Thyroid gland (tissue), 4 donors: ENCODE results near the gene ITIH2. TPM values are rescaled to one million over a fixed set of nuclear protein-coding genes. Genes with fewer than 3 reads are reported as not detected.

Source experiments
- DNase-seq, 2 donors: peaks; one replicate each; pipeline ENCODE4 v3.0.0-alpha.2; 2019
- H3K27ac ChIP-seq, 3 donors: fragments of 200-600 bp; sonication (generic); 1 replicate in 2 of 3; 2 replicates in 1 of 3; pipeline ENCODE4 v1.5.1; 2016 to 2019; ENCODE audit warnings: mild to moderate bottlenecking in 1 of 3, moderate library complexity in 1 of 3
- H3K27me3 ChIP-seq: fragments of 200-600 bp; sonication (generic); one replicate; pipeline ENCODE4 v1.5.1; 2019
- H3K36me3 ChIP-seq, 2 donors: fragments of 200-600 bp; sonication (generic); one replicate each; pipeline ENCODE4 v1.5.1; 2016 to 2019
- H3K4me1 ChIP-seq, 2 donors: fragments of 200-600 bp; sonication (generic); one replicate each; pipeline ENCODE4 v1.5.1; 2017 to 2019
- H3K4me3 ChIP-seq, 3 donors: fragments of 200-600 bp; sonication (generic); replicated peaks in 1 of 3; 1 replicate in 2 of 3; 2 replicates in 1 of 3; pipeline ENCODE4 v1.5.1; 2016; ENCODE audit warnings: mild to moderate bottlenecking in 1 of 3
- H3K9me3 ChIP-seq: fragments of 200-600 bp; sonication (generic); one replicate; pipeline ENCODE4 v1.5.1; 2017
- CTCF ChIP-seq, 6 experiments: fragments of 200-600 bp in 3 of 6; fragments of 450-650 bp in 3 of 6; sonication (generic) in 3 of 6; IDR thresholded peaks; one replicate each; pipeline ENCODE4 v1.5.1; 2016 to 2019; ENCODE audit warnings: antibody characterized with exemption in 6 of 6, mild to moderate bottlenecking in 2 of 6, inconsistent platforms in 1 of 6, moderate library complexity in 1 of 6
- POLR2A ChIP-seq, 2 donors: fragments of 450-650 bp; IDR thresholded peaks; one replicate each; pipeline ENCODE4 v1.6.1; 2017; ENCODE audit warnings: antibody characterized with exemption in 2 of 2, mild to moderate bottlenecking in 2 of 2, moderate library complexity in 1 of 2
- WGBS, 2 donors: methylation state at CpG; one replicate each; pipeline ENCODE4 v1.1.5; 2017; 5-methylcytosine and 5-hydroxymethylcytosine counted together
- intact Hi-C: fragments of 100-400 bp; cut with DNase I; formaldehyde crosslinking; loops from one replicate; pipeline ENCODE4 v1.15.1; 2023
- total RNA-seq, 4 donors: library from RNA; depleted of rRNA; stranded (reverse); fragments of >200 nt; gene quantifications; one replicate each; pipeline ENCODE4 v1.2.3, GENCODE V29; 2016

Gene ITIH2
- total RNA-seq, 4 donors from 2014 or later, result not detected

- H3K27me3 ChIP-seq, result no peaks in the 10 kb centered on the region
- peak overlapping the region in 1 of 3 donors; percentile 24 for H3K27ac ChIP-seq
- DNase-seq, result no peak
- H3K4me1 ChIP-seq, result peaks cover 0 to 8% of the 10 kb centered on the region in 2 donors
- no peaks in the 10 kb centered on the region for H3K9me3 ChIP-seq
- no peak for TF ChIP-seq CTCF (IDR thresholded peaks at IDR 0.05)
- TF ChIP-seq POLR2A (IDR thresholded peaks at IDR 0.05), result no peak
- no peaks in the 10 kb centered on the region for H3K36me3 ChIP-seq
- intact Hi-C loops, result no loop called here
- WGBS, 2 donors, result 15% methylated on average over 6 of the region's 6 CpGs
- H3K4me3 ChIP-seq, result peak overlapping the region; percentile 43 to 71 (median 66)
Observed at GRCh38 chr10:7665767-7666166, 37.3 kb upstream of the ITIH2 start.

- H3K36me3 ChIP-seq, result no peaks in the 10 kb centered on the region
- peak within 1 kb of the TSS; percentile 43 to 71 (median 66) for H3K4me3 ChIP-seq
- no peak for TF ChIP-seq CTCF (IDR thresholded peaks at IDR 0.05)
- peak in 1 of 2 donors; percentile 39 for TF ChIP-seq POLR2A (IDR thresholded peaks at IDR 0.05)
- peaks cover 0 to 8% of the 10 kb centered on the region in 2 donors for H3K4me1 ChIP-seq
- H3K27me3 ChIP-seq, result no peaks in the 10 kb centered on the region
- intact Hi-C loops, result no loop called here
- H3K9me3 ChIP-seq, result no peaks in the 10 kb centered on the region
- peak; percentile 33 for DNase-seq
- WGBS, 2 donors, result 0% methylated on average over 32 to 39 of the region's 54 CpGs
- peak within 1 kb of the TSS in 2 of 3 donors; percentile 56 for H3K27ac ChIP-seq
Observed at GRCh38 chr10:7666253-7667023, 36.7 kb upstream of the ITIH2 start, which contains the start of gene ITIH5. Gene ITIH5 (minus strand): TSS chr10:7666966. CDS start chr10:7666892, 74 bp downstream.

GRCh38 chr10:7667262-7668141 is 35.6 kb upstream of the ITIH2 start:
- Histone ChIP-seq H3K4me1 (peaks cover 0 to 8% of the 10 kb centered on the region in 2 donors), H3K4me3 (peak overlapping the region in 1 of 3 donors; percentile 37)
- 3 to 7% methylated on average over 21 to 31 of the region's 44 CpGs for WGBS, 2 donors

GRCh38 chr10:7670157-7670556 is 33.0 kb upstream of the ITIH2 start:
- no peak for DNase-seq
- Histone ChIP-seq H3K27ac (no peak overlapping the region), H3K36me3 (no peaks in the 10 kb centered on the region), H3K9me3 (no peaks in the 10 kb centered on the region), H3K4me3 (no peak overlapping the region), H3K27me3 (no peaks in the 10 kb centered on the region), H3K4me1 (peaks cover 0 to 7% of the 10 kb centered on the region in 2 donors)
- TF ChIP-seq CTCF (IDR thresholded peaks at IDR 0.05) (no peak), POLR2A (IDR thresholded peaks at IDR 0.05) (no peak)
- WGBS, 2 donors, result 82 to 86% methylated on average over 3 of the region's 3 CpGs
- intact Hi-C loops, result no loop called here

More at GRCh38 chr10:7667262-7668141, 35.6 kb upstream of the ITIH2 start:
- intact Hi-C loops, result no loop called here
- Histone ChIP-seq H3K36me3 (no peaks in the 10 kb centered on the region), H3K27ac (peak overlapping the region in 2 of 3 donors; percentile 15 to 56), H3K27me3 (no peaks in the 10 kb centered on the region), H3K9me3 (no peaks in the 10 kb centered on the region)
- DNase-seq, result peak; percentile 26
- TF ChIP-seq POLR2A (IDR thresholded peaks at IDR 0.05) (no peak), CTCF (IDR thresholded peaks at IDR 0.05) (no peak)
